Neural crest cell (in vitro differentiated cells): ENCODE data around the gene SPC24. TPM values are rescaled to one million over a fixed set of nuclear protein-coding genes. Genes with fewer than 3 reads are reported as not detected.

ENCODE experiments used
- DNase-seq: peaks from one replicate; pipeline ENCODE4 v3.0.0; 2021; ENCODE audit warnings: low read depth, mixed read lengths, low spot score
- H3K27ac Mint-ChIP-seq: one replicate; pipeline ENCODE4 v1.8.0; 2021; ENCODE audit warnings: mild to moderate bottlenecking, mixed read lengths; ENCODE audit not compliant: unreplicated experiment
- H3K27me3 Mint-ChIP-seq: 2 replicates; pipeline ENCODE4 v1.8.0; 2021; ENCODE audit warnings: low read depth, mild to moderate bottlenecking, mixed read lengths
- H3K36me3 Mint-ChIP-seq: 2 replicates; pipeline ENCODE4 v1.8.0; 2021; ENCODE audit warnings: low read depth, mild to moderate bottlenecking, mixed read lengths
- H3K4me1 Mint-ChIP-seq: 2 replicates; pipeline ENCODE4 v1.8.0; 2021; ENCODE audit warnings: mixed read lengths
- H3K4me3 Mint-ChIP-seq: one replicate; pipeline ENCODE4 v1.8.0; 2021; ENCODE audit warnings: mild to moderate bottlenecking, mixed read lengths
- H3K9me3 Mint-ChIP-seq: 2 replicates; pipeline ENCODE4 v1.8.0; 2021; ENCODE audit warnings: mixed read lengths
- CTCF ChIP-seq: fragments of 200-600 bp; sonication (generic); conservative IDR thresholded peaks from 2 replicates; pipeline ENCODE4 v1.5.0; 2021; ENCODE audit warnings: antibody characterized with exemption, mild to moderate bottlenecking
- total RNA-seq: library from RNA; stranded (reverse); gene quantifications from 2 replicates; pipeline ENCODE4 v1.2.1, GENCODE V29; 2021

The SPC24 gene
- total RNA-seq, 1 donor from 2014 or later = 67.0 TPM

DNA sequence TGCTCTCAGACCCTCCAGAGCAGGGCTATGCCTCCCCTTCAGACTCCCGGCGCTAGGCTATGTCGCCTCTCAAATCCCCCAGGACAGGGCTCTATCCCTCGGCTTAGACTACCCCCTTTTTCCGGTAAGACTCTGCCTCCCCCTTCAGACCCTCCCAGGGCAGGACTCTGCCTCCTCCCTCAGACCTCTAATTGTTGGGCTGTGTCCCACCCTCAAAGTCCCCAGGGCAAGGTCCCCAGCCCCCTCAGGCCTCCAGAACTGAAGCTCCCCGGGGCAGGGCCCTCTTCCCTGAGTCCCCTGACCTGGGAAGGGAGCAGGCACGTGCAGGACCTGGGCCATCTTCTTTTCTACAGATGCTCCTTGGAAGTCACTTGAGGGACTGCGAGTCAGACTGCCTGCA is 38.6 kb upstream of the SPC24 start:
- no peaks in the 10 kb centered on the region for H3K9me3 Mint-ChIP-seq
- peaks cover 2% of the 10 kb centered on the region for H3K36me3 Mint-ChIP-seq
- DNase-seq = no peak
- H3K27me3 Mint-ChIP-seq = no peaks in the 10 kb centered on the region
- no peak for TF ChIP-seq CTCF
- peaks cover 9% of the 10 kb centered on the region for H3K4me1 Mint-ChIP-seq
- no peak overlapping the region for H3K4me3 Mint-ChIP-seq
- H3K27ac Mint-ChIP-seq = no peak overlapping the region

DNA sequence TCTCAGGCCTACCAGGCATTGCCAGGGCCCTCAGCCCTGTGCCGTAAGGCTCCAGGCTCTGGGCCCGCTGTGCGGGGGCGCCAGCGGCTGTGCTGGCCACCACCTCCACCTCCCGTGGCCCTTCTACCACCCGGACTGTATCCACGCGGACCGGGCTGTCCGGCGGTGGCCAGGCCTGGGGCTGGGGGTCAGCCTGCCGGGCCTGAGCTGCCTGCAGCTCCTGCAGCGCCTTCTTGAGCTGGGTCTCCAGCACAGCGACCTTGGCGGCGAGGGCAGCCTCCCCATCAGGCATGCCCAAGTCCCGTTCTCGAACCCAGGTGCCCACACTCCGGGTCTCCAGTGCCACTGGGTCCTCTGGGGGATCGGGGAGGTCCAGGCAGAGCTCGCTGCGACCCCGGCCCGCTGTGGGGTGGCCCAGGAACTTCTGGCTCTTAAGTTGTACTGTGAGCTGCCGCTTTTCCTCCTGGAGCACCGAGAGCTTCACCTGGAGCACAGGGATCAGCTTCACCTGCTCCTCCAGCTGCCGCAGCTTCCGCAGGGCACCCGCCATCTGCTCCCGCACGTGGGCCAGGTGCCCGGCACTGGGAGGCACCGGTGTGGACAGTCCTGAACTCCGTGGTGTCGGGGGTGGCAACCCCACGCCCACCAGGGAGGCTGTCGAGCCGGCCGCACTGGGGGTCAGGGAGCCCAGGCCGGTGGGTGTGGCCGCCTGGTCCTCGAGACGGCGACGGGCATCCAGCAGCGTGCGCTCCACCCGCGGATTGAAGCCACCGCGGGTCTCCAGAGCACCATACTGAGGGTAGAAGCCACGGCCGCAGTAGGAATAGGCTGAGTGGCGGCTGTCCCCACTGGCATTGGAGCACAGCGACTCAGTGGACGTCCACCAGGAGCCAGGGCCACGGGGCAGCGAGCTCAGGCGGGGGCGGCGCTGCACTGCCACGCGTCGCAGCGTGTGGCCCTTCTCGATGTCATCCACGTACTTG is 37.7 kb upstream of the SPC24 start:
- no peak overlapping the region for H3K27ac Mint-ChIP-seq
- no peak overlapping the region for H3K4me3 Mint-ChIP-seq
- H3K9me3 Mint-ChIP-seq = no peaks in the 10 kb centered on the region
- no peaks in the 10 kb centered on the region for H3K27me3 Mint-ChIP-seq
- H3K36me3 Mint-ChIP-seq = peaks cover 2% of the 10 kb centered on the region
- no peak for DNase-seq
- H3K4me1 Mint-ChIP-seq = peaks cover 9% of the 10 kb centered on the region
- TF ChIP-seq CTCF = no peak

GRCh38 chr19:11191934-11192333 is 36.4 kb upstream of the SPC24 start:
- no peak for TF ChIP-seq CTCF
- Mint-ChIP-seq H3K27ac (no peak overlapping the region), H3K4me3 (no peak overlapping the region), H3K9me3 (no peaks in the 10 kb centered on the region), H3K4me1 (peaks cover 5% of the 10 kb centered on the region), H3K27me3 (no peaks in the 10 kb centered on the region), H3K36me3 (peaks cover 5% of the 10 kb centered on the region)
- DNase-seq = no peak

DNA sequence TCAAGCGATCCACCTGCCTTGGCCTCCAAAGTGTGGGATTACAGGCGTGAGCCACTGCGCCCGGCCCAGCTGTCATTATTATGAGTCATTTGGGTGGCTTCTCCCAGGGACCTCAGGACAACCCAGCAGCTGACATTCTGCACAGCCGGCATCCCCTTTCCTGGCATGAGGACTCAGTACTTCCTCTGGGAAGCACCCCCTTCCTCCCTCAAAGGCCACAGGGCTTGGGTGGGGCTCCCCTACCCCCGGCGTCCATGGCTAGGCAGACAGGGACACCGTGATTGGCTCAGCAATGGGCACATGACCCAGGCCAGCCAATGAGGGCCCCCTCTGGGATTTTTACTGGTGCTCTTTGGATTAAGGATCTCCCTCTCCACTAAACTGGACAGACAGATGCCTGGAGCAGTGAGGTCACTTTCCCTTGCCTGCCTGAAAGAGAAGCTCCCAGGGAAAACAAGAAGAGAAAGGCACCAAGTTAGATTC is 35.7 kb upstream of the SPC24 start:
- peaks cover 7% of the 10 kb centered on the region for H3K36me3 Mint-ChIP-seq
- H3K27ac Mint-ChIP-seq = no peak overlapping the region
- no peak overlapping the region for H3K4me3 Mint-ChIP-seq
- H3K9me3 Mint-ChIP-seq = no peaks in the 10 kb centered on the region
- H3K27me3 Mint-ChIP-seq = no peaks in the 10 kb centered on the region
- TF ChIP-seq CTCF = no peak
- H3K4me1 Mint-ChIP-seq = peaks cover 5% of the 10 kb centered on the region
- DNase-seq = no peak

- Mint-ChIP-seq H3K4me3 (no peak overlapping the region), H3K36me3 (peaks cover 5% of the 10 kb centered on the region), H3K27me3 (no peaks in the 10 kb centered on the region), H3K9me3 (no peaks in the 10 kb centered on the region), H3K4me1 (peaks cover 2% of the 10 kb centered on the region), H3K27ac (peak overlapping the region; percentile 50)
- DNase-seq = no peak
- no peak for TF ChIP-seq CTCF
Observed at GRCh38 chr19:11190501-11190900, 34.9 kb upstream of the SPC24 start.
